Measurements from ENCODE around the gene LGALS3BP. TPM values are rescaled to one million over a fixed set of nuclear protein-coding genes. Genes with fewer than 3 reads are reported as not detected.
"Not testable (repeated sequence)": the region's sequence is repeated elsewhere in the genome, so short reads cannot be mapped to it uniquely, and the experiment has no call there.

Gene LGALS3BP
- total RNA-seq, 1 experiment from 2014 or later, result 389 TPM

DNA sequence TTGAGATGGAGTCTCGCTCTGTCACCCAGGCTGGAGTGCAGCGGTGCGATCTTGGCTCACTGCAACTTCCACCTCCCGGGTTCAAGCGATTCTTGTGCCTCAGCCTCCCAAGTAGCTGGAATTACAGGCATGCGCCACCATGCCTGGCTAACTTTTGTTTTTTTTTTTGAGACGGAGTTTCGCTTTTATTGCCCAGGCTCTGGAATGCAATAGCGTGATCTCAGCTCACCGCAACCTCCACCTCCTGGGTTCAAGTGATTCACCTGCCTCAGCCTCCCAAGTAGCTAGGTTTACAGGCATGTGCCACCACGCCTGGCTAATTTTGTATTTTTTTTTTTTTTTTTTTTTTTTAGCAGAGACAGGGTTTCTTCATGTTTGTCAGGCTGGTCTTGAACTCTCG lies 34.3 kb downstream of the LGALS3BP start:
- H2AFZ ChIP-seq (ENCODE audit: low read depth, low read length, poor library complexity, severe bottlenecking); H3K4me3 ChIP-seq (replicated peaks in 1 of 2; ENCODE audit: low read depth in 1 of 2, low read length in 2 of 2); DNase-seq (ENCODE audit: low read depth, low spot score); H3K9me3 ChIP-seq (ENCODE audit: control insufficient read depth in 1 of 2, insufficient read depth in 1 of 2, low read depth in 1 of 2, low read length in 2 of 2); H3K27me3 ChIP-seq (ENCODE audit: insufficient read depth, low read length); H4K20me1 ChIP-seq (ENCODE audit: insufficient read depth); H3K79me2 ChIP-seq (ENCODE audit: insufficient read depth, low read length); CTCF ChIA-PET; H3K36me3 ChIP-seq (ENCODE audit: control insufficient read depth in 1 of 2, insufficient read depth in 2 of 2, low read length in 2 of 2); H3K9ac ChIP-seq (ENCODE audit: low read length); POLR2A ChIA-PET; H3K27ac ChIP-seq (ENCODE audit: low read depth, low read length); intact Hi-C loops (cut with micrococcal nuclease); BruUV-seq (replicated peaks); H3K9me2 ChIP-seq (ENCODE audit: insufficient read depth); RAD21 ChIA-PET (ENCODE audit: low non-redundant PET in 1 of 2, low total read pairs in 2 of 2, uncharacterized antibody in 2 of 2, unreplicated experiment in 2 of 2); ATAC-seq; H3K4me2 ChIP-seq (ENCODE audit: low read length): not testable (repeated sequence)
- peaks cover 15 to 27% of the 10 kb centered on the region in 2 experiments for H3K4me1 ChIP-seq (ENCODE audit: control insufficient read depth in 1 of 2, insufficient read depth in 2 of 2, low read length in 2 of 2)

- Histone ChIP-seq H3K27ac (ENCODE audit: low read depth, low read length) (no peak overlapping the region), H3K9me2 (ENCODE audit: insufficient read depth) (no peaks in the 10 kb centered on the region), H3K4me2 (ENCODE audit: low read length) (no peak overlapping the region), H3K9me3 (ENCODE audit: control insufficient read depth in 1 of 2, insufficient read depth in 1 of 2, low read depth in 1 of 2, low read length in 2 of 2) (no peaks in the 10 kb centered on the region), H3K36me3 (ENCODE audit: control insufficient read depth in 1 of 2, insufficient read depth in 2 of 2, low read length in 2 of 2) (no peaks in the 10 kb centered on the region), H3K79me2 (ENCODE audit: insufficient read depth, low read length) (no peaks in the 10 kb centered on the region), H2AFZ (ENCODE audit: low read depth, low read length, poor library complexity, severe bottlenecking) (no peak overlapping the region), H3K9ac (ENCODE audit: low read length) (no peak overlapping the region), H3K4me3 (replicated peaks in 1 of 2; ENCODE audit: low read depth in 1 of 2, low read length in 2 of 2) (no peak overlapping the region), H3K4me1 (ENCODE audit: control insufficient read depth in 1 of 2, insufficient read depth in 2 of 2, low read length in 2 of 2) (peaks cover 15 to 27% of the 10 kb centered on the region in 2 experiments), H4K20me1 (ENCODE audit: insufficient read depth) (no peaks in the 10 kb centered on the region), H3K27me3 (ENCODE audit: insufficient read depth, low read length) (no peaks in the 10 kb centered on the region)
- no peak for ATAC-seq
- BruUV-seq (replicated peaks), result no TSS peak
- DNase-seq (ENCODE audit: low read depth, low spot score), result no peak
- POLR2A ChIA-PET, result no interaction called here
- intact Hi-C loops (cut with micrococcal nuclease), result no loop called here
- no peak for TF ChIP-seq CBX3 (IDR thresholded peaks at IDR 0.05; ENCODE audit: low read depth)
- no peak for TF ChIP-seq JUND (IDR thresholded peaks at IDR 0.05)
- TF ChIP-seq YY1 (IDR thresholded peaks at IDR 0.05; ENCODE audit: extremely low read depth, insufficient replicate concordance, low read depth, low read length), result no peak
- no peak for TF ChIP-seq POLR2A (IDR thresholded peaks at IDR 0.05; ENCODE audit: borderline replicate concordance, extremely low read depth, insufficient read depth, insufficient read length)
- no peak for TF ChIP-seq ZNF274 (IDR thresholded peaks at IDR 0.05; ENCODE audit: low read depth, low read length)
- no peak for TF ChIP-seq CTCF (IDR thresholded peaks at IDR 0.05 in 2 of 3, conservative IDR thresholded peaks at IDR 0.05 in 1 of 3; ENCODE audit: borderline replicate concordance in 1 of 3, insufficient read depth in 1 of 3, low read depth in 2 of 3, low read length in 2 of 3)
- TF ChIP-seq SIN3A (IDR thresholded peaks at IDR 0.05; ENCODE audit: low read depth), result no peak
- TF ChIP-seq ZFX (IDR thresholded peaks at IDR 0.05), result no peak
- no peak for TF ChIP-seq CEBPB (IDR thresholded peaks at IDR 0.05; ENCODE audit: low read depth)
- no peak for TF ChIP-seq SP1 (IDR thresholded peaks at IDR 0.05; ENCODE audit: low read depth)
- TF ChIP-seq REST (IDR thresholded peaks at IDR 0.05; ENCODE audit: low read depth), result no peak
- no peak for TF ChIP-seq SRF (IDR thresholded peaks at IDR 0.05; ENCODE audit: low read depth)
- TF ChIP-seq EZH2 (IDR thresholded peaks at IDR 0.05), result no peak
- TF ChIP-seq FOSL1 (IDR thresholded peaks at IDR 0.05; ENCODE audit: low read depth), result no peak
- no peak for TF ChIP-seq RAD21 (IDR thresholded peaks at IDR 0.05; ENCODE audit: low read depth)
- RAD21 ChIA-PET (ENCODE audit: low non-redundant PET in 1 of 2, low total read pairs in 2 of 2, uncharacterized antibody in 2 of 2, unreplicated experiment in 2 of 2), result no interaction called here
- CTCF ChIA-PET, result no interaction called here
Measured at GRCh38 chr17:78944956-78945355, 34.8 kb downstream of the LGALS3BP start.
